ENCODE results near the gene RPL7L1. TPM values are rescaled to one million over a fixed set of nuclear protein-coding genes. Genes with fewer than 3 reads are reported as not detected.
A peak's percentile ranks its signal among the peaks of the same experiment; 100 is the strongest.

RPL7L1 gene
- total and polyA plus RNA-seq, 2 of the 13 experiments (the other 11 are each of a cell fraction or from before 2014, with no cell fraction given), result 51.6 to 179 TPM

DNA sequence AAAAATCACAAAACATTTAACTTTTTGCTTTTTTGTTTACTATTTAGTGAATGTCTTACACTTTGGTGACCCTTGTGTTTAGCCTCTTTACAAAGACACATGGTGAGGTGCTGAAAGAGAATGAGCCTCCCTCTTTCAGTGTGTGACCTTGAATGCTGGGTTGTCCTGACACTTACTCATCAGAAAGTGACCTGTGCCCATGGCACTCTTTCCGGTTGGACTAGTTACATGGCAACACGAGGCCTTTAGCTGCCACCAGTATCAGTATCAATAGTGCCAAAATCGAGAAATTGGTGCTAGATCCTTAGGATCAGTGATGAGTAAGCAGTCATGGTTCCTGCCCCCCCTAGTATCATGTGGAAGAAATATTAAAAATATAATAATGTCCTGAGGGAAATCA, 1.7 kb upstream of the RPL7L1 start (continued):
- TF ChIP-seq, protein P1, sequence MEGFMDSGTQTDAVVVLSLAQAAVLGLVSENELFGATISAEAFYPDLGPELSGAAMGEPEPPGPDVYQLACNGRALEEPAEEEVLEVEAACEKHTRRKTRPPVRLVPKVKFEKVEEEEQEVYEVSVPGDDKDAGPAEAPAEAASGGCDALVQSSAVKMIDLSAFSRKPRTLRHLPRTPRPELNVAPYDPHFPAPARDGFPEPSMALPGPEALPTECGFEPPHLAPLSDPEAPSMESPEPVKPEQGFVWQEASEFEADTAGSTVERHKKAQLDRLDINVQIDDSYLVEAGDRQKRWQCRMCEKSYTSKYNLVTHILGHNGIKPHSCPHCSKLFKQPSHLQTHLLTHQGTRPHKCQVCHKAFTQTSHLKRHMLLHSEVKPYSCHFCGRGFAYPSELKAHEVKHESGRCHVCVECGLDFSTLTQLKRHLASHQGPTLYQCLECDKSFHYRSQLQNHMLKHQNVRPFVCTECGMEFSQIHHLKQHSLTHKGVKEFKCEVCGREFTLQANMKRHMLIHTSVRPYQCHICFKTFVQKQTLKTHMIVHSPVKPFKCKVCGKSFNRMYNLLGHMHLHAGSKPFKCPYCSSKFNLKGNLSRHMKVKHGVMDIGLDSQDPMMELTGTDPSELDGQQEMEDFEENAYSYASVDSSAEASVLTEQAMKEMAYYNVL (CRISPR knock-in tag; IDR thresholded peaks at IDR 0.05; ENCODE audit: borderline replicate concordance), result 0 out of 2 replicates have a peak, but pooled peaks have one; percentile 49
- TF ChIP-seq RXRB (CRISPR knock-in tag; IDR thresholded peaks at IDR 0.05; ENCODE audit: borderline replicate concordance) (peak; percentile 47; the same call in 1 of the 2 replicates), ZNF7 (CRISPR knock-in tag; IDR thresholded peaks at IDR 0.05) (no peak), ZNF850 (CRISPR knock-in tag; conservative IDR thresholded peaks at IDR 0.05) (no peak), SP5 (CRISPR knock-in tag; IDR thresholded peaks at IDR 0.05; ENCODE audit: borderline replicate concordance, low read depth) (no peak), ZNF747 (CRISPR knock-in tag; IDR thresholded peaks at IDR 0.05; ENCODE audit: borderline replicate concordance) (no peak), ZNF251 (CRISPR knock-in tag; IDR thresholded peaks at IDR 0.05) (no peak), ZNF546 (CRISPR knock-in tag; conservative IDR thresholded peaks at IDR 0.05) (no peak), MXI1 (IDR thresholded peaks at IDR 0.05; ENCODE audit: borderline replicate concordance, low read depth, low read length) (peak; percentile 81; the same call in 1 of the 3 replicates), MYC (CRISPR knock-in tag; IDR thresholded peaks at IDR 0.05; ENCODE audit: borderline replicate concordance) (no peak; the same call in 1 of the 2 replicates), ELF1 (CRISPR knock-in tag; IDR thresholded peaks at IDR 0.05) (peak; percentile 27; the same call in 1 of the 2 replicates), ZNF766 (CRISPR knock-in tag; IDR thresholded peaks at IDR 0.05; ENCODE audit: borderline replicate concordance) (no peak), MAFF (IDR thresholded peaks at IDR 0.05; ENCODE audit: low read depth, low read length) (no peak), TAF1 (CRISPR knock-in tag; IDR thresholded peaks at IDR 0.05) (0 out of 2 replicates have a peak, but pooled peaks have one; percentile 48), ZNF230 (CRISPR knock-in tag; IDR thresholded peaks at IDR 0.05) (no peak), PRPF4 (IDR thresholded peaks at IDR 0.05; ENCODE audit: low read depth, low read length, poor library complexity, severe bottlenecking) (no peak), ZNF337 (CRISPR knock-in tag; IDR thresholded peaks at IDR 0.05; ENCODE audit: borderline replicate concordance, low read depth) (no peak), ZNF331 (CRISPR knock-in tag; IDR thresholded peaks at IDR 0.05) (peak; percentile 45; the same call in 1 of the 2 replicates), ZNF329 (CRISPR knock-in tag; IDR thresholded peaks at IDR 0.05; ENCODE audit: low read depth) (no peak), SATB2 (CRISPR knock-in tag; IDR thresholded peaks at IDR 0.05) (no peak), ZFP36L2 (CRISPR knock-in tag; IDR thresholded peaks at IDR 0.05) (no peak), IRX3 (CRISPR knock-in tag; IDR thresholded peaks at IDR 0.05; ENCODE audit: borderline replicate concordance, low read depth) (no peak), ZNF589 (CRISPR knock-in tag; conservative IDR thresholded peaks at IDR 0.05) (no peak)
- TF ChIP-seq, protein P2, sequence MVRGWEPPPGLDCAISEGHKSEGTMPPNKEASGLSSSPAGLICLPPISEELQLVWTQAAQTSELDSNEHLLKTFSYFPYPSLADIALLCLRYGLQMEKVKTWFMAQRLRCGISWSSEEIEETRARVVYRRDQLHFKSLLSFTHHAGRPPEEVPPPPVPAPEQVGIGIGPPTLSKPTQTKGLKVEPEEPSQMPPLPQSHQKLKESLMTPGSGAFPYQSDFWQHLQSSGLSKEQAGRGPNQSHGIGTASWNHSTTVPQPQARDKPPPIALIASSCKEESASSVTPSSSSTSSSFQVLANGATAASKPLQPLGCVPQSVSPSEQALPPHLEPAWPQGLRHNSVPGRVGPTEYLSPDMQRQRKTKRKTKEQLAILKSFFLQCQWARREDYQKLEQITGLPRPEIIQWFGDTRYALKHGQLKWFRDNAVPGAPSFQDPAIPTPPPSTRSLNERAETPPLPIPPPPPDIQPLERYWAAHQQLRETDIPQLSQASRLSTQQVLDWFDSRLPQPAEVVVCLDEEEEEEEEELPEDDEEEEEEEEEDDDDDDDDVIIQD (CRISPR knock-in tag; IDR thresholded peaks at IDR 0.05; ENCODE audit: low read depth), result 0 out of 2 replicates have a peak, but pooled peaks have one; percentile 32
- TF ChIP-seq, protein P3, sequence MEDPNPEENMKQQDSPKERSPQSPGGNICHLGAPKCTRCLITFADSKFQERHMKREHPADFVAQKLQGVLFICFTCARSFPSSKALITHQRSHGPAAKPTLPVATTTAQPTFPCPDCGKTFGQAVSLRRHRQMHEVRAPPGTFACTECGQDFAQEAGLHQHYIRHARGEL (CRISPR knock-in tag; IDR thresholded peaks at IDR 0.05), result no peak
- TF ChIP-seq, protein P4, sequence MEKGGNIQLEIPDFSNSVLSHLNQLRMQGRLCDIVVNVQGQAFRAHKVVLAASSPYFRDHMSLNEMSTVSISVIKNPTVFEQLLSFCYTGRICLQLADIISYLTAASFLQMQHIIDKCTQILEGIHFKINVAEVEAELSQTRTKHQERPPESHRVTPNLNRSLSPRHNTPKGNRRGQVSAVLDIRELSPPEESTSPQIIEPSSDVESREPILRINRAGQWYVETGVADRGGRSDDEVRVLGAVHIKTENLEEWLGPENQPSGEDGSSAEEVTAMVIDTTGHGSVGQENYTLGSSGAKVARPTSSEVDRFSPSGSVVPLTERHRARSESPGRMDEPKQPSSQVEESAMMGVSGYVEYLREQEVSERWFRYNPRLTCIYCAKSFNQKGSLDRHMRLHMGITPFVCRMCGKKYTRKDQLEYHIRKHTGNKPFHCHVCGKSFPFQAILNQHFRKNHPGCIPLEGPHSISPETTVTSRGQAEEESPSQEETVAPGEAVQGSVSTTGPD (CRISPR knock-in tag; IDR thresholded peaks at IDR 0.05), result no peak; the same call in 1 of the 2 replicates
- TF ChIP-seq, protein P5, sequence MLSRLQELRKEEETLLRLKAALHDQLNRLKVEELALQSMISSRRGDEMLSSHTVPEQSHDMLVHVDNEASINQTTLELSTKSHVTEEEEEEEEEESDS (CRISPR knock-in tag; IDR thresholded peaks at IDR 0.05; ENCODE audit: borderline replicate concordance), result no peak
